SW480 (cell line): Measurements from ENCODE around the gene JMJD8.
A peak's percentile ranks its signal among the peaks of the same experiment; 100 is the strongest.
"Not testable (repeated sequence)": the region's sequence is repeated elsewhere in the genome, so short reads cannot be mapped to it uniquely, and the experiment has no call there.

Source experiments
- DNase-seq: peaks from one replicate; pipeline ENCODE4 v3.0.0-alpha.2; 2016; ENCODE audit warnings: low spot score

The JMJD8 gene

GRCh38 chr16:708959-709358 is 24.8 kb upstream of the JMJD8 start:
- no peak for DNase-seq

DNA sequence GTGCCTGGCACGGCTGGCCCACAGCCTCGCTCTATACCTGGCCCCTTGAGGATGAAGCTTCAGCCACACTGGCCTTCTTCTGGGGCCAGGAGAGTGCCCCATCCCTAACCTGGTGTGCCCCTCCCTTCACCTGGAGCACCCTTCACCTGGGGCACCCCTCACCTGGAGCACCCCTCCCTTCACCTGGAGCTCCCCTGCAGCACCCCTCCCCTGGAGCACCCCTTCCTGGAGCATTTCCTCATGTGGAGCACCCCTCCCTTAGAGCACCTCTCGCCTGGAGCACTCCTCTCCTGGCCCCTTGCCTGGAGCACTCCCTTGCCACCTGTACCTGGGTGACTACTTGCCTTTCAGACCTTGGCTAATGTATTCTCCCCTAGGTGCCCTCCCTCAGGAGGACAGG is 23.9 kb upstream of the JMJD8 start:
- DNase-seq = no peak

GRCh38 chr16:707062-707538 is 23.0 kb upstream of the JMJD8 start:
- DNase-seq = peak; percentile 92

DNA sequence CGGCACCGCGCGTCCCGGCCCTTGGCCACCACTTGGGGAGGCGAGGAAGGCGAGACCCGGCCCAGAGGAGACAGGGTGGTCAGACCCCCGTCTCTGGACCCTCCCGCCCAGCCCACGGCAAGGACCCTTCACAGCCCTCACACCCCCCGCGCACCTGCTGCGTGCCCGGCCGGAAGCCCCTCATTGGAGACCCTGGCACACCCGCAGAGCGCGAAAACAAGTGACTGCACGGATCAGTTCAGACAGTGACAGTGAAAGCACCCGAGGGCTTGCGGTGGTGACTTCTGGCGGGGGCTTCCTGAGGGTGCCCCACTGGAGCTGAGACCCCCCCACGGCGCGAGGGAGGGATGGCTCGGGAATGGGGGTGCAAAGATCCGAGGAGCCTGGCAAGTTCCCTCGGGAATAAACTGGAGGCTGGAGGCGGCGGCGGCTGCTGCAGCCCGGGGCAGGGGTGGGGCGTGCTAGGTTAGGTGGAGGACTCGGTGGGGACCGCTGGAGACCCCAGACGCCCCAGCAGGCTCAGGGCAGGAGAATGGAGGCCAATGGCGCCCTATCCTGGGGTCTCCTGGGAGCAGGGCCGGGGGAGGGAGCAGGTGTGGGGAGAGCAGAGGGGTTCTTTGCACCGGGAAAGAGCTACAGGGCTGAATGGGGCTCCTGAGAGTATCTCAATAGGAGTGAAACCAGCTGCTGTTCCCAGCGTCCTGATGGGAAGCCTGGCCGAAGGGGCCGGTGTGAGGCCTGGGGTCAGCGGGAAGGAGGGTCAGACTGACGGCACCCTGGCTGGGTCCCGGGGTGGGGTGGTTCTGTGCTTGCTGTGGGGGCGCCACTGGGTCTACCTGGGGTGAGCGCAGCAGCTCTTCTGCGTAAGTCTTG is 22.3 kb upstream of the JMJD8 start:
- DNase-seq = no peak

DNA sequence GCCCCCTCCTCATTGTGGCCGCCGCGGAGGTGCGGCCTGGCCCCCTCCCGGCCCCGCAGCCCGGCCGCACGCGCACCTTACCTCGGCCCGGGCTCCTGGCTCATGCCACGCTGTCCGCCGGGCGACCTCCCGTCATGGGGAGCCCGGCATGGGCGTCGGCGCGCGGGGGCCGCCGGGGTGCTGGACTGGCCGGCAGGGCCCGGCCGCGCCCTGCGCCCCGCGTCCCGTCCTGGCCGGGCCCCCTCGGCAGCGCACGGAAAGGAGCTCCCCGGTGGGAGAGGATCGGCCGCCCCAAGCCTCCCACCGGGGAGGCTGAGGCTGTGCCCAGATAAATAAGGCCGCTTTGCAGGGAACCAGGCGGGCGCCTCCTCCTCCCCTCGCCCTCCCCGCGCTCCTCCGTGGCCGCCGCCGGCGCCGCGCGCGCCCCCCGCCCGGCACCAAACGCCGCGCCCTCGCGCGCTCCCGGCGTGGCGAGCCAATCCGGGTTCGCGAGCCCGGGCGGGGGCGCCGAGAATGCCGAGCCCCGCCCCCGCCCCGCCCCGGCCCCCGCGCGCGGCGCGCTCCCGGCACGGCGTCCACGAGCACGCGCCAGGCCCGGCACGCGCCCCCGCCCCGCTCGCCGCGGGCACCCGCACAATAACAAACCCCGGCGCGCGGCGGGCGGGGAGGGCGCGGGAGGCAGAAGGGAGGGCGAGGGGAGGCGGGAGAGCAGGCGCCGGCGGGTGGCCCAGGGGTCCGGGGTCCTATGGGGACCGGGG is 21.5 kb upstream of the JMJD8 start, which contains the start of gene FBXL16:
TSS of gene FBXL16 (minus strand) at position 371 of the 758 bp plus-strand sequence. CDS start 8,396 bp downstream, outside the sequence.
- DNase-seq = no peak

DNA sequence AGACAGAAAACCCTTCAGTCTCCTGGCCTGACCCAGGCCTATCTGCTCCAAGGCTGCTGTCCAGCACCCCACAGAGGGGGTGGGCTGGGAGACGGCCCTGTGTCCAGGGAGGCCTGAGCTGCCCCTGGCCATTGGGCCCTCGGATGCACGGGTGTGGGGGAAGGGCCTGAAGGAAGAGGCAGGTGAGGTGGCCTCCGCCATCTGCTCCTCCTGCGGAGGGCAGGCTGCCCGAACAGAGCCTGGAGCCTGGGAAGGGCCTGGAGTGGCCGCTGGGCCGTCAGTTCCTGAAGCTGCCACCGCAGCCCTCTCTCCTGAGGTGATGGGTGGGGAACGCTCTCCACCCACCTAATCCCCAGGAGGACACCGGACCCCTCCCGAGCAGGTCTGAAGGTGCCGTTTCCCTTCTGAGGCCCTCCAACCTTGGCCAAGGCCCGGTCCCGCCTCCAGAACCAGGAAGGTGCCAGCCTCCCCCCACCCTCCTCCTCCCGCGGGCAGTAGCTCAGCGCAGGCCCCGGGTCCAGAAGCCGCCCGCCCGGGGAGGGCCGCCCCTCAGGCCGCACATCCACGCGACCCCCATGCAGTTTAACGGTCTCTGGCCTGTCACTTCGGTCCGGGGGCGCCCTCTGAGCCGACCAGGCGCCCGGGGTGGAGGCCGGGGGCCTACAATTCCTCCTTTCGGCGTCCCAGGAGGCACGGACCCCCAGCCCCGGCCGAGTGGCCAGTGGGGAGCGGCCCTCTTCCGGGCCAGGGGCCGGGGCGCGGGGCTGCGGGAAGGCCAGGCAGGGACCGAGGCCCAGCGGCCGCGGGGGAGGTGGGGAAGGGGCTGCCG is 20.6 kb upstream of the JMJD8 start:
- DNase-seq = no peak

- no peak for DNase-seq
Observed at GRCh38 chr16:704047-704446, 19.9 kb upstream of the JMJD8 start.

DNA sequence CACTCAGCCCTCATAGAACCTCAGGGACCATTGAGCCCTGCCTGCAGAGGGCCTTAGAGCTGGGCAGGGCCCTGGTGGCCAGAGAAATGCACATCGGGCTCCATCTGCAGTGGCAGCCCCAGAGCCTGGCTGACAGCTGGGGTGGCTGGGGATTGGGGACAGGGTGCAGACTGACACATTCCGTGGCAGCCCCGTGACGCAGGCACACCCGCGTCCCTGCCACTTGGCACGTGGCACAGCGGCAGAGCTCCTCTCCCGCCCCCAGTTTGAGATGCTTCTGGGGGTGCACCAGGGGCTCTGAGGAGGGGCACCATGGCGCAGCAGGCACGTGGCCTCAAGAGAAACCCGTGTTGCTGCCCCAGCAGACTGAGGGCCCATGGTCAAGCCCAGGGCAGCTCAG is 19.3 kb upstream of the JMJD8 start:
- DNase-seq = no peak

DNA sequence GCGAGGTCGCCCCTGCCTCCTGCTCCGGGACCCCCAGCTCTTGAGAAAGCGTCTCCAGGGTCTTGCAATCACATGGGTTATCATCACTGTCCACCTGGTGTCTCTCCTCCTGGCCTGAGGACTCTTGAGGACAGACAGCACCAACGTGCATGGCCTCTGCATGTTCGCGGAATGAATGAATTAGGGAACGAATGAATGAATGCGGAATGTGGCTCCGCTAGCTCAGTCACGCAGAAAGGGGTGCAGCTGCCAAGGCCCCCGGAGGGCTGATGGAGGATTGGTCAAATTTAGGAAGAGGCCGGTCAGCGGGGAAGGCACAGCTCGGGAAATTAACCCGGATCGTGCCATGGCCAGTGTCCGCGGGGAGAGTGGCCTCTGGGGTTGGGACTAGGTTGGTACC is 18.2 kb upstream of the JMJD8 start:
- DNase-seq = no peak

- no peak for DNase-seq
Observed at GRCh38 chr16:700684-701584, 16.8 kb upstream of the JMJD8 start.

- no peak for DNase-seq
Observed at GRCh38 chr16:698911-699671, 15.0 kb upstream of the JMJD8 start.

GRCh38 chr16:695355-696089 is 11.4 kb upstream of the JMJD8 start:
- peak; percentile 90 for DNase-seq

- DNase-seq = no peak
Observed at GRCh38 chr16:694863-695354, 10.8 kb upstream of the JMJD8 start.

- no peak for DNase-seq
Observed at GRCh38 chr16:694187-694862, 10.2 kb upstream of the JMJD8 start.

- DNase-seq = no peak
Observed at GRCh38 chr16:693766-694165, 9.6 kb upstream of the JMJD8 start.

DNA sequence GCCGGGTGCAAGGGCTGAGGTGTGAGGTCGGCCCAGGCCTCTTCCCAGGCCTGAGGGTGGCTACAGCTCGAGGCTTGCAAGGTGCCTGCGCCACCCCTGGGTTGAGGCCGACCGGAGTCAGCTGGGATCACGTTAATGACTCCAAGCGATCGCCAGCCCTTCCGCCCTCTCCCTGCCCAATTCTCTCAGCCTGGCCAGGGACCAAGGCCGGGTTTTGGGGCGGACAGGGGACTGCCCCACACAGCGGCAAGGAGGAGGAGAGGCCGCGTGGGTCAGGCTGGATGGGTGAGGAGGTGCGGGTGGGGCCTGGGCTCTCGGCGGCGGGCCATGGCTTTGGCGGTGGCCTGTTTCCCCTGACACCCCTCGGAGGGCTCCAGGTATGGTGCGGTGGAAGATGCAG is 9.2 kb upstream of the JMJD8 start:
- DNase-seq = no peak

DNA sequence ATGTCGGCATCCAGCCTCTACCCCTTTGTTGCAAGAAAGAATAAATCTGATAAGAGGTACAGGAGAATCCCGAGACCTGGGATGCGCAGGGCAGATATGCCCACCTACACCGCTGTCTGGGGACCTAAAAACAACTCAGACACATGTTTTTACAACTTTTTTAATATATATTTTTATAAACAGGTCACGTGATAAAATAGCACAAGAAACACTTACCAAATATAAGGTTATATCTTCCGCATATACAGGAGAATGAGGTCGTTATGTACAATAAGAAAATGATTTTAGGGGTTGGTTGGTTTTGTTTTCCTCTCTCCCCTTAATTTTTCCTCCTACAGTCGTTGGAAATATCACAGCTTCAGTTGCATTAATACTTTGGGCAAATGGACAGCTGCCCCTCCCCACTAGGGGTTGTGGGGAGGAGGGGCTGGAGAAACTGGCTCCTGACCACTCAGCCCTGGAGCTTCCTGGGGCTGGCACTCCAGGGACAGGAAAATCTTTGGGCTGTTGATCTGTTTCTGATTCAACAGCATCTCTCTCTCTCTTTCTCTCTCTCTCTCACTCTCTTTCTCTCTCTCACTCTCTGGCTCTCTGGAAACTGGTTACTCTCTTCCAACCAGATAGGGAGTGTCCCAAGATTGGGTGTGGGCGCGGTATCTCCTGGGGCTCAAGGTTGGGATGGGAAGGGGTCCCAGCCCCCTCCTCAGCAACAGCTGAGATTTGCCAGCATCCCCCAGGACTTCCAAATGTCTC is 8.4 kb upstream of the JMJD8 start:
- no peak for DNase-seq

- not testable (repeated sequence) for DNase-seq
Observed at GRCh38 chr16:691242-691641, 7.1 kb upstream of the JMJD8 start.
